Activated CD8-positive, alpha-beta memory T cell treated with anti-CD3 and anti-CD28 coated beads for 48 hours (primary cell): ENCODE results near the gene RASSF8.

ENCODE experiments used
- DNase-seq, 3 experiments: peaks; one replicate each; pipeline ENCODE4 v3.0.0-alpha.2; 2020; ENCODE audit warnings: low read depth in 2 of 3, low spot score in 2 of 3

RASSF8 gene

GRCh38 chr12:25960143-25960542 is 1.7 kb downstream of the RASSF8 start:
- DNase-seq = no peak

GRCh38 chr12:25960961-25961360 is 2.5 kb downstream of the RASSF8 start:
- no peak for DNase-seq

- no peak for DNase-seq
These were observed 4.5 kb downstream of the RASSF8 start for GRCh38 chr12:25962932-25963525.

GRCh38 chr12:25965682-25966081 is 7.2 kb downstream of the RASSF8 start:
- no peak for DNase-seq

GRCh38 chr12:25970082-25970481 is 11.6 kb downstream of the RASSF8 start:
- DNase-seq = no peak

GRCh38 chr12:25970916-25971653 is 12.6 kb downstream of the RASSF8 start:
- no peak for DNase-seq

- DNase-seq = no peak
These were observed 13.2 kb downstream of the RASSF8 start for GRCh38 chr12:25971654-25972041.

- DNase-seq = no peak
These were observed 14.3 kb downstream of the RASSF8 start for GRCh38 chr12:25972783-25973182.

- DNase-seq = no peak
These were observed 16.7 kb downstream of the RASSF8 start for GRCh38 chr12:25975179-25975578.

GRCh38 chr12:25975682-25976081 is 17.2 kb downstream of the RASSF8 start:
- no peak for DNase-seq

- no peak for DNase-seq
These were observed 17.8 kb downstream of the RASSF8 start for GRCh38 chr12:25976289-25976688.

- no peak for DNase-seq
These were observed 18.6 kb downstream of the RASSF8 start for GRCh38 chr12:25977047-25977446.

GRCh38 chr12:25979059-25979458 is 20.6 kb downstream of the RASSF8 start:
- DNase-seq = no peak

GRCh38 chr12:25979563-25979962 is 21.1 kb downstream of the RASSF8 start:
- no peak for DNase-seq

- no peak for DNase-seq
These were observed 21.6 kb downstream of the RASSF8 start for GRCh38 chr12:25980035-25980434.

GRCh38 chr12:25981597-25981996 is 23.1 kb downstream of the RASSF8 start:
- DNase-seq = no peak

GRCh38 chr12:25982416-25982815 is 23.9 kb downstream of the RASSF8 start:
- DNase-seq = no peak

- DNase-seq = no peak
These were observed 25.1 kb downstream of the RASSF8 start for GRCh38 chr12:25983625-25984024.

- DNase-seq = no peak
These were observed 26.3 kb downstream of the RASSF8 start for GRCh38 chr12:25984759-25985158.

- DNase-seq = no peak
These were observed 27.1 kb downstream of the RASSF8 start for GRCh38 chr12:25985316-25986175.

- DNase-seq = no peak
These were observed 27.7 kb downstream of the RASSF8 start for GRCh38 chr12:25986180-25986579.

GRCh38 chr12:25988505-25988904 is 30.0 kb downstream of the RASSF8 start:
- no peak for DNase-seq
